T-helper 9 cell (primary cell): Measurements from ENCODE around the gene LIX1.
"Not testable (repeated sequence)": the region's sequence is repeated elsewhere in the genome, so short reads cannot be mapped to it uniquely, and the experiment has no call there.

Source experiments
- DNase-seq: peaks from one replicate; pipeline ENCODE4 v3.0.0-alpha.2; 2020
- total RNA-seq, 2 donors: gene quantifications; one replicate each; lab custom pipeline; 2026; lab: John Stamatoyannopoulos, UW

LIX1 gene
- 0 reads per million in 2 donors for total RNA-seq

- DNase-seq, result no peak
Measured at GRCh38 chr5:97142521-97143254, at the start of gene LIX1. Gene LIX1 (minus strand): TSS chr5:97142611. CDS start chr5:97142576, 35 bp downstream.

- no peak for DNase-seq
Measured at GRCh38 chr5:97191893-97192292, 49.5 kb upstream of the LIX1 start.

GRCh38 chr5:97189523-97189922 is 47.1 kb upstream of the LIX1 start:
- not testable (repeated sequence) for DNase-seq

GRCh38 chr5:97183930-97184213 is 41.5 kb upstream of the LIX1 start:
- DNase-seq, result no peak

- DNase-seq, result peak; percentile 78
Measured at GRCh38 chr5:97183100-97183929, 40.9 kb upstream of the LIX1 start, which contains the start of gene RIOK2. Gene RIOK2 (minus strand): TSS chr5:97183247. CDS start chr5:97183191, 56 bp downstream.

- DNase-seq, result no peak
Measured at GRCh38 chr5:97182571-97183099, 40.2 kb upstream of the LIX1 start.

- no peak for DNase-seq
Measured at GRCh38 chr5:97181856-97182545, 39.6 kb upstream of the LIX1 start.

- DNase-seq, result not testable (repeated sequence)
Measured at GRCh38 chr5:97179457-97179856, 37.0 kb upstream of the LIX1 start.

GRCh38 chr5:97172227-97172626 is 29.8 kb upstream of the LIX1 start:
- no peak for DNase-seq

- DNase-seq, result no peak
Measured at GRCh38 chr5:97171703-97172102, 29.3 kb upstream of the LIX1 start.

- DNase-seq, result no peak
Measured at GRCh38 chr5:97167435-97167834, 25.0 kb upstream of the LIX1 start.

- DNase-seq, result no peak
Measured at GRCh38 chr5:97165726-97166125, 23.3 kb upstream of the LIX1 start.

- DNase-seq, result no peak
Measured at GRCh38 chr5:97164846-97165245, 22.4 kb upstream of the LIX1 start.

- no peak for DNase-seq
Measured at GRCh38 chr5:97163790-97164285, 21.4 kb upstream of the LIX1 start.

- no peak for DNase-seq
Measured at GRCh38 chr5:97163360-97163764, 21.0 kb upstream of the LIX1 start.

GRCh38 chr5:97162045-97162444 is 19.6 kb upstream of the LIX1 start:
- peak; percentile 23 for DNase-seq

GRCh38 chr5:97157689-97158088 is 15.3 kb upstream of the LIX1 start:
- no peak for DNase-seq

- DNase-seq, result no peak
Measured at GRCh38 chr5:97151370-97151769, 9.0 kb upstream of the LIX1 start.

- DNase-seq, result no peak
Measured at GRCh38 chr5:97150401-97150800, 8.0 kb upstream of the LIX1 start.

GRCh38 chr5:97149709-97150108 is 7.3 kb upstream of the LIX1 start:
- DNase-seq, result no peak

GRCh38 chr5:97148288-97148687 is 5.9 kb upstream of the LIX1 start:
- DNase-seq, result no peak

GRCh38 chr5:97143704-97144103 is 1.3 kb upstream of the LIX1 start:
- DNase-seq, result no peak

- DNase-seq, result no peak
Measured at GRCh38 chr5:97141539-97141938, 872 bp downstream of the LIX1 start.
